H1 (cell line): ENCODE results near the gene TRMT61A. TPM values are rescaled to one million over a fixed set of nuclear protein-coding genes. Genes with fewer than 3 reads are reported as not detected.

ENCODE experiments used
- CTCF ChIA-PET: fragments of 300-600 bp; sonication (Branson Sonifier 250); formaldehyde crosslinking; loops from one replicate; lab custom pipeline; 2021; ENCODE audit not compliant: partially characterized antibody; lab: Charles Lee
- POLR2A ChIA-PET: fragments of 300-600 bp; sonication (Branson Sonifier 250); formaldehyde crosslinking; loops from one replicate; lab custom pipeline; 2021; ENCODE audit warnings: inconsistent platforms; ENCODE audit not compliant: partially characterized antibody; lab: Charles Lee
- DNase-seq, 2 experiments: peaks; one replicate each; pipeline versions ENCODE4 v3.0.0 to v3.0.0-alpha.2; 2010 to 2022; ENCODE audit warnings: low spot score in 2 of 2, low read depth in 1 of 2, mixed read lengths in 1 of 2
- FAIRE-seq: peaks from 2 replicates; lab custom pipeline; 2011; peaks lifted over from hg19 to GRCh38; lab: Jason Lieb, UNC
- H2AFZ ChIP-seq: 2 replicates; pipeline ENCODE4 v1.8.1; 2012; ENCODE audit warnings: low read length, inconsistent platforms
- H2AK5ac ChIP-seq: 2 replicates; pipeline ENCODE4 v1.6.1; 2013; ENCODE audit warnings: low read depth, low read length
- H2BK120ac ChIP-seq: replicated peaks from 2 replicates; pipeline ENCODE3; 2013; ENCODE audit warnings: low read depth, low read length, inconsistent platforms
- H2BK12ac ChIP-seq: 2 replicates; pipeline ENCODE4 v1.6.1; 2013; ENCODE audit warnings: low read depth, low read length
- H2BK15ac ChIP-seq: 2 replicates; pipeline ENCODE4 v1.6.1; 2013; ENCODE audit warnings: low read length
- H2BK20ac ChIP-seq: 2 replicates; pipeline ENCODE4 v1.6.1; 2013; ENCODE audit warnings: low read length
- H2BK5ac ChIP-seq: 2 replicates; pipeline ENCODE4 v1.6.1; 2013; ENCODE audit warnings: low read depth, low read length
- H3K14ac ChIP-seq: 2 replicates; pipeline ENCODE4 v1.6.1; 2013; ENCODE audit warnings: inconsistent platforms; ENCODE audit not compliant: insufficient read length
- H3K18ac ChIP-seq: 2 replicates; pipeline ENCODE4 v1.6.1; 2013; ENCODE audit warnings: low read length; ENCODE audit errors: extremely low read depth
- H3K23ac ChIP-seq: 2 replicates; pipeline ENCODE4 v1.6.1; 2013; ENCODE audit warnings: inconsistent platforms; ENCODE audit not compliant: insufficient read length
- H3K23me2 ChIP-seq: 2 replicates; pipeline ENCODE4 v1.6.1; 2013; ENCODE audit warnings: low read depth, low read length
- H3K27ac ChIP-seq: 2 replicates; pipeline ENCODE4 v1.6.1; 2011; ENCODE audit warnings: low read depth, low read length, inconsistent platforms
- H3K27me3 ChIP-seq, 4 experiments: replicated peaks in 1 of 4; 1 replicate in 1 of 4; 2 replicates in 3 of 4; pipeline versions ENCODE4 v1.6.1 to v1.8.1; 2011 to 2013; ENCODE audit warnings: low read length in 3 of 4, mild to moderate bottlenecking in 3 of 4, inconsistent platforms in 2 of 4, mixed read lengths in 2 of 4, moderate library complexity in 1 of 4; ENCODE audit not compliant: control insufficient read depth in 3 of 4, insufficient read depth in 3 of 4; ENCODE audit errors: extremely low read depth in 1 of 4
- H3K36me3 ChIP-seq, 4 experiments: 2 replicates each; pipeline versions ENCODE4 v1.6.1 to v1.8.1; 2011 to 2013; ENCODE audit warnings: mild to moderate bottlenecking in 4 of 4, low read length in 3 of 4, moderate library complexity in 2 of 4, control low read depth in 1 of 4, inconsistent platforms in 1 of 4; ENCODE audit not compliant: insufficient read depth in 4 of 4, control insufficient read depth in 2 of 4
- H3K4ac ChIP-seq: replicated peaks from 2 replicates; pipeline ENCODE3; 2013; ENCODE audit warnings: low read length, low read depth, mixed read lengths, inconsistent platforms; ENCODE audit not compliant: insufficient read length
- H3K4me1 ChIP-seq, 4 experiments: replicated peaks in 1 of 4; 1 replicate in 1 of 4; 2 replicates in 3 of 4; pipeline versions ENCODE4 v1.6.1 to v1.8.1; 2011 to 2013; ENCODE audit warnings: low read length in 3 of 4, inconsistent platforms in 2 of 4, mixed read lengths in 1 of 4; ENCODE audit not compliant: insufficient read depth in 4 of 4, control insufficient read depth in 3 of 4
- H3K4me2 ChIP-seq, 2 experiments: 2 replicates each; pipeline versions ENCODE4 v1.6.1 to v1.8.1; 2011 to 2013; ENCODE audit warnings: low read depth in 2 of 2, low read length in 2 of 2, control low read depth in 1 of 2, inconsistent platforms in 1 of 2, mild to moderate bottlenecking in 1 of 2; ENCODE audit not compliant: insufficient read depth in 1 of 2
- H3K4me3 ChIP-seq, 4 experiments: fragments of 200-600, 300-600 bp in 1 of 4; sonication (generic), shearing (Covaris generic), sonication (Bioruptor Twin) in 1 of 4; 2 replicates each; pipeline versions ENCODE4 v1.5.1 to v1.8.1; 2011 to 2016; ENCODE audit warnings: low read length in 4 of 4, low read depth in 3 of 4, control low read depth in 2 of 4, inconsistent platforms in 2 of 4, mild to moderate bottlenecking in 2 of 4, mixed read lengths in 1 of 4, moderate library complexity in 1 of 4; ENCODE audit not compliant: insufficient read depth in 2 of 4; ENCODE audit errors: extremely low read depth in 1 of 4
- H3K56ac ChIP-seq: replicated peaks from 2 replicates; pipeline ENCODE3; 2013; ENCODE audit warnings: low read depth, mild to moderate bottlenecking, mixed read lengths, low read length, inconsistent platforms; ENCODE audit not compliant: insufficient read length
- H3K79me1 ChIP-seq: 2 replicates; pipeline ENCODE4 v1.6.1; 2013; ENCODE audit warnings: low read depth, low read length, control low read depth
- H3K79me2 ChIP-seq, 2 experiments: 2 replicates each; pipeline versions ENCODE4 v1.6.1 to v1.8.1; 2012 to 2013; ENCODE audit warnings: low read length in 2 of 2, mild to moderate bottlenecking in 2 of 2, inconsistent platforms in 1 of 2; ENCODE audit not compliant: insufficient read depth in 2 of 2, control insufficient read depth in 1 of 2
- H3K9ac ChIP-seq, 4 experiments: replicated peaks in 1 of 4; 1 replicate in 1 of 4; 2 replicates in 3 of 4; pipeline versions ENCODE4 v1.6.1 to v1.8.1; 2011 to 2013; ENCODE audit warnings: low read depth in 3 of 4, low read length in 3 of 4, control low read depth in 2 of 4, mild to moderate bottlenecking in 2 of 4, moderate library complexity in 2 of 4, inconsistent platforms in 1 of 4; ENCODE audit errors: extremely low read depth in 1 of 4
- H3K9me3 ChIP-seq, 2 experiments: 2 replicates each; pipeline versions ENCODE4 v1.6.1 to v1.8.1; 2012 to 2013; ENCODE audit warnings: mild to moderate bottlenecking in 2 of 2, moderate library complexity in 2 of 2, control low read depth in 1 of 2, inconsistent platforms in 1 of 2, low read depth in 1 of 2, low read length in 1 of 2, mixed read lengths in 1 of 2; ENCODE audit not compliant: insufficient read depth in 2 of 2
- H4K20me1 ChIP-seq, 2 experiments: replicated peaks in 1 of 2; 2 replicates each; pipeline versions ENCODE3 to v1.8.1; 2011 to 2013; ENCODE audit warnings: inconsistent platforms in 2 of 2, low read length in 2 of 2, mild to moderate bottlenecking in 1 of 2; ENCODE audit not compliant: insufficient read depth in 2 of 2, control insufficient read depth in 1 of 2
- H4K5ac ChIP-seq: 2 replicates; pipeline ENCODE4 v1.6.1; 2013; ENCODE audit warnings: low read length, low read depth, mixed read lengths, inconsistent platforms; ENCODE audit not compliant: insufficient read length
- H4K8ac ChIP-seq: 2 replicates; pipeline ENCODE4 v1.8.0; 2013; ENCODE audit warnings: mild to moderate bottlenecking, moderate library complexity, low read length, inconsistent platforms; ENCODE audit not compliant: insufficient read depth; ENCODE audit errors: extremely low read depth
- H4K91ac ChIP-seq: replicated peaks from 2 replicates; pipeline ENCODE3; 2013; ENCODE audit warnings: low read length, mixed read lengths, inconsistent platforms; ENCODE audit not compliant: insufficient read length
- BACH1 ChIP-seq: IDR thresholded peaks from 2 replicates; pipeline ENCODE4 v1.6.1; 2012; ENCODE audit warnings: low read length, improper control_type of control experiment
- WGBS, 2 experiments: shearing (Covaris generic) in 1 of 2; methylation state at CpG; one replicate each; pipeline versions ENCODE4 v1.1.6 to v1.1.7; 2013 to 2015; ENCODE audit warnings: low lambda C conversion rate in 2 of 2, mixed read lengths in 2 of 2, inconsistent platforms in 1 of 2, low coverage in 1 of 2, missing lambda C conversion rate in 1 of 2; ENCODE audit not compliant: insufficient replicate concordance in 2 of 2, insufficient coverage in 1 of 2, insufficient read length in 1 of 2; ENCODE audit errors: extremely low coverage in 1 of 2, missing lambda C conversion rate in 1 of 2; 5-methylcytosine and 5-hydroxymethylcytosine counted together
- polyA plus RNA-seq, 7 experiments: library from polyadenylated mRNA; depleted of rRNA in 3 of 7; stranded (reverse) in 5 of 7; unstranded in 2 of 7; fragments of >200 nt in 5 of 7; fragments of 200-250 nt in 2 of 7; gene quantifications; 1 replicate in 5 of 7; 2 replicates in 1 of 7; 4 replicates in 1 of 7; pipeline versions ENCODE4 v1.2.1 to v1.2.3, GENCODE V29; 2011 to 2013; ENCODE audit warnings: missing spikeins in 2 of 7, mixed read lengths in 2 of 7
- total RNA-seq: library from RNA; stranded (reverse); fragmentation: NEBNext Ultra II Directional; extraction: Animal tissue kit (Norgen Biotek cat#: 25700); gene quantifications from 2 replicates; pipeline ENCODE4 v1.2.1, GENCODE V29; 2021

Gene TRMT61A
- total and polyA plus RNA-seq, 2 of the 8 experiments (the other 6 are each of a cell fraction or from before 2014, with no cell fraction given) = 15.8 to 19.0 TPM

GRCh38 chr14:103502877-103503276 lies 26.1 kb upstream of the TRMT61A start:
- no peak overlapping the region for H3K14ac ChIP-seq
- no peak overlapping the region for H2BK20ac ChIP-seq
- no peaks in the 10 kb centered on the region for H3K79me1 ChIP-seq
- H3K23ac ChIP-seq = no peak overlapping the region
- H3K4me3 ChIP-seq = no peak overlapping the region
- 0 out of 4 replicates have a peak, but pooled peaks cover 0 to 2% of the 10 kb centered on the region in 2 experiments for H3K79me2 ChIP-seq
- WGBS, 2 experiments = 95% methylated on average over 18 of the region's 18 CpGs; no CpG with 5 or more reads in 1 of the 2 experiments
- no peak overlapping the region for H3K27ac ChIP-seq
- H4K91ac ChIP-seq = no peak overlapping the region
- H2AFZ ChIP-seq = no peak overlapping the region
- H2BK15ac ChIP-seq = no peak overlapping the region
- H2BK12ac ChIP-seq = no peak overlapping the region
- POLR2A ChIA-PET = interaction anchor here (1.0 to 6.9 kb wide), 3 partner anchors 14 to 162 kb away, joined by 3 to 29 read pairs (median 23); partner anchors contain the start of gene CKB
- no peaks in the 10 kb centered on the region for H3K4me1 ChIP-seq
- no peak for FAIRE-seq
- H3K18ac ChIP-seq = no peak overlapping the region
- H4K20me1 ChIP-seq = peaks cover 0 to 7% of the 10 kb centered on the region in 2 experiments
- no peaks in the 10 kb centered on the region; a peak in 1 of 7 replicates for H3K27me3 ChIP-seq
- H3K56ac ChIP-seq = no peak overlapping the region
- H3K4me2 ChIP-seq = no peak overlapping the region
- H3K9me3 ChIP-seq = no peaks in the 10 kb centered on the region
- no peak overlapping the region for H3K4ac ChIP-seq
- no peaks in the 10 kb centered on the region for H3K23me2 ChIP-seq
- H2BK120ac ChIP-seq = no peak overlapping the region
- no peak overlapping the region for H4K8ac ChIP-seq
- no peak overlapping the region for H2AK5ac ChIP-seq
- no peak overlapping the region for H3K9ac ChIP-seq
- CTCF ChIA-PET = interaction anchor here (0.5 to 31.3 kb wide), 6 partner anchors 8 to 453 kb away, joined by 3 to 921 read pairs (median 23); partner anchors contain the start of gene TRMT61A
- no peak for DNase-seq
- no peak overlapping the region for H4K5ac ChIP-seq
- TF ChIP-seq BACH1 = no peak
- H3K36me3 ChIP-seq = peaks cover 15 to 32% (median 25%) of the 10 kb centered on the region in 4 experiments; a peak in 7 of 8 replicates
- H2BK5ac ChIP-seq = no peak overlapping the region
